Central memory CD8-positive, alpha-beta T cell (primary cell): Measurements from ENCODE around the gene TAF1L.
"Not testable (repeated sequence)": the region's sequence is repeated elsewhere in the genome, so short reads cannot be mapped to it uniquely, and the experiment has no call there.

Source experiments
- ATAC-seq: fragments of 150-1000 bp; cut with Tn5 transposase; replicated peaks from 2 replicates; pipeline ENCODE4 v1.10.0; 2022; ENCODE audit warnings: mild to moderate bottlenecking, moderate FRiP score, moderate number of reproducible peaks; ENCODE audit not compliant: poor library complexity, severe bottlenecking; ENCODE audit errors: extremely low read depth
- DNase-seq, 2 donors: peaks; one replicate each; pipeline ENCODE4 v3.0.0; 2021; ENCODE audit warnings: low spot score in 2 of 2
- H3K27ac Mint-ChIP-seq: one replicate; pipeline ENCODE4 v1.8.0; 2022; ENCODE audit warnings: low read depth, mild to moderate bottlenecking, moderate library complexity, mixed read lengths
- H3K27me3 Mint-ChIP-seq: one replicate; pipeline ENCODE4 v1.8.0; 2022; ENCODE audit warnings: mixed read lengths
- H3K36me3 Mint-ChIP-seq: one replicate; pipeline ENCODE4 v1.8.0; 2022; ENCODE audit warnings: mild to moderate bottlenecking, moderate library complexity, mixed read lengths; ENCODE audit not compliant: insufficient read depth
- H3K4me1 Mint-ChIP-seq: one replicate; pipeline ENCODE4 v1.8.0; 2022; ENCODE audit warnings: mixed read lengths
- H3K4me3 Mint-ChIP-seq: one replicate; pipeline ENCODE4 v1.8.0; 2022; ENCODE audit warnings: mild to moderate bottlenecking, moderate library complexity, mixed read lengths
- H3K9me3 Mint-ChIP-seq: one replicate; pipeline ENCODE4 v1.8.0; 2022; ENCODE audit warnings: mixed read lengths

TAF1L gene

GRCh38 chr9:32618261-32618660 lies 17.2 kb downstream of the TAF1L start:
- Mint-ChIP-seq H3K4me1 (no peaks in the 10 kb centered on the region), H3K27ac (no peak overlapping the region), H3K9me3 (no peaks in the 10 kb centered on the region), H3K4me3 (no peak overlapping the region), H3K36me3 (no peaks in the 10 kb centered on the region), H3K27me3 (peaks cover 43% of the 10 kb centered on the region)
- ATAC-seq (no peak), DNase-seq (no peak)

DNA sequence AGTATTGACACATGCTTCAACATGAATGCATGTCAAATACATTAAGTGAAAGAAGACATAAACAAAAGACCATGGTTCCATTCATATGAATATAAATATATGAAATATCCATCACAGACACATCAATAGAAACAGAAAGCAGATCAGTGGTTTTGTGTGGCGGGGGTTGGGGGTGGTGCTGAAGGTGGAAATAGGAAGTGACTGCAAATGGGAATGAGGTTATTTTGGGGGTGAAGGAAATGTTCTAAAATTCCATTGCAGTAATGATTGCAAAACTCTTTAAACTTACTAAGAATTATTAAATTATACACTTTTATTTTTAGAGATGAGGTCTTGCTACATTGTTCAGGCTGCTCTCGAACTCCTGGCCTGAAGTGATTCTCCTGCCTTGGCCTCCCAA lies 28.7 kb downstream of the TAF1L start:
- H3K27me3 Mint-ChIP-seq = peaks cover 44% of the 10 kb centered on the region
- H3K4me3 Mint-ChIP-seq = no peak overlapping the region
- no peaks in the 10 kb centered on the region for H3K36me3 Mint-ChIP-seq
- DNase-seq (no peak), ATAC-seq (no peak)
- H3K27ac Mint-ChIP-seq = no peak overlapping the region
- no peaks in the 10 kb centered on the region for H3K9me3 Mint-ChIP-seq
- H3K4me1 Mint-ChIP-seq = no peaks in the 10 kb centered on the region

- H3K4me1 Mint-ChIP-seq = no peaks in the 10 kb centered on the region
- peaks cover 37% of the 10 kb centered on the region for H3K27me3 Mint-ChIP-seq
- H3K36me3 Mint-ChIP-seq = no peaks in the 10 kb centered on the region
- H3K9me3 Mint-ChIP-seq = no peaks in the 10 kb centered on the region
- ATAC-seq (no peak), DNase-seq (no peak)
- H3K4me3 Mint-ChIP-seq = no peak overlapping the region
- no peak overlapping the region for H3K27ac Mint-ChIP-seq
Observed at GRCh38 chr9:32603914-32604852, 31.3 kb downstream of the TAF1L start.

DNA sequence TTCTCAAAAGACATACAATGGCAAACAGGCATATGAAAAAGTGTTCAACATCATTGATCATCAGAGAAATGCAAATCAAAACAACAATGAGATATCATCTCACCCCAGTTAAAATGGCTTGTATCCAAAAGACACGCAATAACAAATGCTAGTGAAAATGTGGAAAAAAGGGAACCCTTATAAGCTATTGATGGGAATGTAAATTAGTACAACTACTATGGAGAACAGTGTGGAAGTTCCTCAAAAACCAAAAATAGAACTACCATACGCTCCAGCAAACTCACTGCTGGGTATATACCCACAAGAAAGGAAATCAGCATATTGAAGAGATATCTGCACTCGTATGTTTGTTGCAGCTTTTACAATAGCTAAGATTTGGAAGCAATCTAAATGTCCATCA lies 36.4 kb downstream of the TAF1L start:
- not testable (repeated sequence) for DNase-seq, H3K4me3 Mint-ChIP-seq, H3K36me3 Mint-ChIP-seq, H3K4me1 Mint-ChIP-seq, H3K27ac Mint-ChIP-seq, H3K9me3 Mint-ChIP-seq, ATAC-seq
- peaks cover 31% of the 10 kb centered on the region for H3K27me3 Mint-ChIP-seq

DNA sequence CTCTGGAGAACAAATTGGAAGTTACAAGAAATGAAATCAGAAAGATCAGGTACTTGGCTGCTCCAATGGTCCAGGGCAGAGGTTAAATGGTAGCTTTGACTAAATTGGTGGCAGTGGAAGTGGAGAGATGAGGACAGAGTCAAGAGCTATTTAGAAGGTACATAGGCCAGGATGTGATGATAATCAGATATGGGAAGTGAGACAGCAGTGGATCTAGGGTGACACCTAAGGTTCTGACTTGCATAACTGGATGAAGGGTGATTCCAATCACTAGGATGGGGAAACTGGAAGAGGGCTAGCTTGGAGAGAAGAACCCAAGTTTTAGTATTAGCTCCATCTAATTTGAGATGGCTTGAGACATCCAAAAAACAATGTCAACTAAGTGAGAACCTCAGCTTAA lies 38.5 kb downstream of the TAF1L start:
- H3K36me3 Mint-ChIP-seq = no peaks in the 10 kb centered on the region
- no peaks in the 10 kb centered on the region for H3K9me3 Mint-ChIP-seq
- H3K27ac Mint-ChIP-seq = no peak overlapping the region
- H3K4me3 Mint-ChIP-seq = no peak overlapping the region
- H3K4me1 Mint-ChIP-seq = no peaks in the 10 kb centered on the region
- ATAC-seq (no peak), DNase-seq (no peak)
- peaks cover 27% of the 10 kb centered on the region for H3K27me3 Mint-ChIP-seq

DNA sequence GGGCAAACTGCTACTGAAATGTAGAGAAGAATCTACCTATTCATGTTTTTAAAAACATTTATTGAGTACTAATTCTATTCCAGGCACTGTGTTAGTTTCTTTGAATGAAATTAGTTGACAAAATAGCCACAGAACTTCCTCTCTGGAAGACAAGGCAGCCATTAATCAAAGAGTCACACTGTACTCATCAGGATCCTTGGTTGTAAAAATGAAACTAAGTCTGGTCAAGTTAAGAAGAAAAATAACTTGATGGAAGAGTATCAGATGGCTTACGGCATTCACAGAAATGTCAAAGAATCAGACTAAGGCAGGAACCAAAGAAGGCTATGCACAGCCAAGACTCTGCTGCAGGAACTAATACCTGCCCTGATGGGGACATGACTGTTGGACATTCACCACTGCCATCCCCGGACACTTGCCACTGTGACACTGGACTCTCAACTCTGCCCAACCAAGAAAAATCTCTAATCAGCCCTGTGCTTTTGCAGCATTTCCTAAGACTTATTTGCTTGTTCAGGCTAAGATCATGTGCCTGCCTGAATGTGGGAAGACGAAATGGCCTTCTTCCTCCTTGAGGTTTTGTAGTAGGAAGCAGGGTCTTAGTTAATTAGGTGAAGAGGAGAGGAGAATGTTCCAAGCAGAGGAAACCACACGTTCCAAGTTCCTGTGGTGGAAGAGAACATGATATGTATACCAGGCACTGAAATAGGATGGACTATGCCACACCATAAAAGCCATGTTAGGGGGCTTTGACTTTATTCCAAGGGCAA lies 39.2 kb downstream of the TAF1L start:
- Mint-ChIP-seq H3K4me3 (no peak overlapping the region), H3K36me3 (no peaks in the 10 kb centered on the region), H3K27ac (no peak overlapping the region), H3K27me3 (peaks cover 33% of the 10 kb centered on the region), H3K4me1 (no peaks in the 10 kb centered on the region), H3K9me3 (no peaks in the 10 kb centered on the region)
- DNase-seq = no peak
- ATAC-seq = no peak

DNA sequence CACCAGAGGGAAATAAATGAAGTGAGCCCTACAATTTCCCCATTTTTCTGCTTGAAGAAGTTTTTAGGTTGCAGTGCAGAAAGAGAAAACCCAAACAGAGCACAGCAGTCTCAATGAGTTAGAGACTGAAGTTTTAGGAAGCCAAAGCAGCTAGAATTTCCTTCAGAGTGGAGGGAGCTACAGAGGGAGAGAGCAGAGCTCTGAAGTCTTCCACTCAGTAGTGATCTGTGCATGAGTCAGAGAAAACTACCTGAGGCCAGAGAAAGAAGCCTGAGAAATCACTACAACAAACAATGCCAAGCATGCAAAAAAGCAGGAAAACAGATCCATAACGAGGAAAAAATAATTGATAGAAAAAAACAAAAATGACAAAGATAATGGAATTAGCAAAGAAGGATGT lies 44.6 kb downstream of the TAF1L start:
- ATAC-seq (no peak), DNase-seq (no peak)
- no peak overlapping the region for H3K27ac Mint-ChIP-seq
- no peak overlapping the region for H3K4me3 Mint-ChIP-seq
- H3K9me3 Mint-ChIP-seq = no peaks in the 10 kb centered on the region
- no peaks in the 10 kb centered on the region for H3K4me1 Mint-ChIP-seq
- H3K27me3 Mint-ChIP-seq = peaks cover 60% of the 10 kb centered on the region
- no peaks in the 10 kb centered on the region for H3K36me3 Mint-ChIP-seq

GRCh38 chr9:32590476-32590875 lies 45.0 kb downstream of the TAF1L start:
- Mint-ChIP-seq H3K27me3 (peaks cover 63% of the 10 kb centered on the region), H3K36me3 (no peaks in the 10 kb centered on the region), H3K9me3 (no peaks in the 10 kb centered on the region), H3K4me1 (no peaks in the 10 kb centered on the region), H3K4me3 (no peak overlapping the region), H3K27ac (no peak overlapping the region)
- ATAC-seq (no peak), DNase-seq (no peak)

- ATAC-seq = no peak
- H3K27ac Mint-ChIP-seq = no peak overlapping the region
- H3K4me1 Mint-ChIP-seq = no peaks in the 10 kb centered on the region
- no peak overlapping the region for H3K4me3 Mint-ChIP-seq
- no peaks in the 10 kb centered on the region for H3K36me3 Mint-ChIP-seq
- no peak for DNase-seq
- H3K9me3 Mint-ChIP-seq = no peaks in the 10 kb centered on the region
- H3K27me3 Mint-ChIP-seq = peaks cover 68% of the 10 kb centered on the region
Observed at GRCh38 chr9:32589083-32589723, 46.3 kb downstream of the TAF1L start.

GRCh38 chr9:32587901-32588300 lies 47.6 kb downstream of the TAF1L start:
- Mint-ChIP-seq H3K4me3 (no peak overlapping the region), H3K27me3 (peaks cover 68% of the 10 kb centered on the region), H3K27ac (no peak overlapping the region), H3K36me3 (no peaks in the 10 kb centered on the region), H3K4me1 (no peaks in the 10 kb centered on the region), H3K9me3 (no peaks in the 10 kb centered on the region)
- DNase-seq (no peak), ATAC-seq (no peak)

GRCh38 chr9:32584784-32585183 lies 50.7 kb downstream of the TAF1L start:
- no peak overlapping the region for H3K27ac Mint-ChIP-seq
- H3K4me3 Mint-ChIP-seq = no peak overlapping the region
- H3K9me3 Mint-ChIP-seq = no peaks in the 10 kb centered on the region
- no peaks in the 10 kb centered on the region for H3K36me3 Mint-ChIP-seq
- ATAC-seq (no peak), DNase-seq (no peak)
- peaks cover 59% of the 10 kb centered on the region for H3K27me3 Mint-ChIP-seq
- H3K4me1 Mint-ChIP-seq = no peaks in the 10 kb centered on the region

DNA sequence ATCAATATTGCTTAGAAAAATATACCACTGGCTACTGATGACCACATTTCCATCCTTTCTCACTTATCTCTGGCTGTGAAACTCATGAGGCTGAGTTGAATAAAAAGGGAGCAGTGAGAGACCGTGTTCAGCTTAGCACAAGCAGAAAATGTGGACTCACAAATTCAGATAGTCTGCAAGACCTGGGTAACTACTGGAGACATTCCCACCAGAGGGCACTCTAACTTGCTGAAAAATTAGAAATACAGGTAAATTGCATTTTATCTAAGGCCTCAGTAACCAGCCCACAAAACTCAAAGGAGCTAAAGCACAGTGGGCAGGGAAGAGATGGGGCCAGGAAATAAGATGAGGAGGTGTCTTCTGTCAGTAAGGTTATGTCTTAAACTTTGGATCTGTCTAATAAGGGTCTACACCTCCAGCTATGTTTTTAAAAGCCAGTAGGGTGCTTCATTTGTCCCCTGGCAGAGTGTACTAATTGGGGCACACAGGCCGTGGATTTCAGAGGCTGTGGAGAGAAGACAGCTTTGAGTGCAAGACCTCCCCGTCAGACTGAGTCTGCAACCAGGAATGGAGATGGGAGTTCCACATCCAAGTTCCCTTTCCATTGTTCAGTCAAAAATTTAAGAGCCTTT lies 53.8 kb downstream of the TAF1L start:
- H3K27me3 Mint-ChIP-seq = peaks cover 57% of the 10 kb centered on the region
- ATAC-seq (peak; percentile 61), DNase-seq (no peak)
- H3K9me3 Mint-ChIP-seq = no peaks in the 10 kb centered on the region
- no peaks in the 10 kb centered on the region for H3K36me3 Mint-ChIP-seq
- no peak overlapping the region for H3K27ac Mint-ChIP-seq
- H3K4me3 Mint-ChIP-seq = no peak overlapping the region
- no peaks in the 10 kb centered on the region for H3K4me1 Mint-ChIP-seq
